Testis (tissue), 2 donors: ENCODE data around the gene EYS.

Source experiments
- CTCF ChIP-seq, 3 experiments: fragments of 450-650 bp in 2 of 3; fragments of 200-600 bp in 1 of 3; sonication (generic) in 1 of 3; IDR thresholded peaks; one replicate each; pipeline ENCODE4 v1.5.1; 2016 to 2019; ENCODE audit warnings: antibody characterized with exemption in 3 of 3, mild to moderate bottlenecking in 2 of 3, moderate library complexity in 1 of 3
- POLR2A ChIP-seq: fragments of 450-650 bp; IDR thresholded peaks from one replicate; pipeline ENCODE4 v1.6.1; 2017; ENCODE audit warnings: antibody characterized with exemption, mild to moderate bottlenecking, moderate library complexity

DNA sequence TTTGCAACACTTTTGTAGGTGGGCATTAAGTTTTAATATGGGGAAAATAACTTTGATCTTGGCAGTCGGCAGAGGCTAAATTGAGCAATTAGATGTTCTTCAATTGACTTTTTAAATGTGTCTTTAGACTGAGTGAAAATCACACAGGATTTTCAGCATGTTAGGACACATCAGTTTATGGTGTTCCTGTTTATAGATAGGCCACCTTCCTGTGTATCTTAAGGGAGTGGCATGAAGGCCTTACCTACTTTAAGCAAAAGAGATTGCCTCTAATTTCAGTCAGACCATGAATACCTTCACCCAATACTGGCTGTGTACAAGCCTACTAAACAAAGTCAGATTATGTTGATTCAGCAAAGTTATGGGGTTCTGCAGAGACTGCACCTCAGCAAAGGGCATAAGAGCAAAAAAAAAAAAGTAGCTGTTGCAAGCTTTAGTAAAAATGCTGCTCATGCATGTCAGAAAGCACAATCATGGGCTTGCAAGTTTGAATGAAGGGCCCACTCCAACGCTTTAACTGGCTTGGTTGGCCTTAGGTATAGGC is 1223.0 kb downstream of the EYS start:
- no peak for TF ChIP-seq CTCF (IDR thresholded peaks at IDR 0.05)
- TF ChIP-seq POLR2A: no peak
